SK-N-MC (cell line): ENCODE measurements around the gene GOLGA6D.
"Not testable (repeated sequence)": the region's sequence is repeated elsewhere in the genome, so short reads cannot be mapped to it uniquely, and the experiment has no call there.

Experiments used
- DNase-seq: peaks from one replicate; pipeline ENCODE4 v3.0.0-alpha.2; 2011; ENCODE audit warnings: low read depth, low spot score
- H3K27ac ChIP-seq: fragments of 200-600 bp; sonication (generic); 2 replicates; pipeline ENCODE4 v1.5.1; 2016; ENCODE audit warnings: mixed run types
- H3K36me3 ChIP-seq: fragments of 200-600 bp; sonication (generic); 2 replicates; pipeline ENCODE4 v1.6.1; 2017; ENCODE audit warnings: antibody characterized with exemption, low read length, mixed read lengths; ENCODE audit not compliant: insufficient read depth
- H3K4me3 ChIP-seq: fragments of 200-600 bp; sonication (generic); 2 replicates; pipeline ENCODE4 v1.5.1; 2016
- H3K9ac ChIP-seq: fragments of 200-600 bp; sonication (generic); 2 replicates; pipeline ENCODE4 v1.8.0; 2017; ENCODE audit warnings: mixed run types, mixed read lengths; ENCODE audit not compliant: insufficient read length
- H3K9me3 ChIP-seq: fragments of 200-600 bp; sonication (generic); 2 replicates; pipeline ENCODE4 v1.6.1; 2017; ENCODE audit warnings: low read depth, mild to moderate bottlenecking, antibody characterized with exemption, low read length, moderate library complexity, mixed read lengths
- EZH2 ChIP-seq: fragments of 200-600 bp; sonication (generic); IDR thresholded peaks from one replicate; pipeline ENCODE4 v1.6.1; 2017; ENCODE audit warnings: antibody characterized with exemption
- FOXP2 ChIP-seq: optimal IDR thresholded peaks from 2 replicates; pipeline ENCODE3; 2011; ENCODE audit warnings: mild to moderate bottlenecking, moderate library complexity; ENCODE audit not compliant: insufficient read depth; ENCODE audit errors: extremely low read length, control extremely low read depth
- POLR2AphosphoS5 ChIP-seq: IDR thresholded peaks from 2 replicates; pipeline ENCODE4 v1.6.1; 2012; ENCODE audit warnings: mild to moderate bottlenecking, low read depth, low read length, borderline replicate concordance

The GOLGA6D gene

DNA sequence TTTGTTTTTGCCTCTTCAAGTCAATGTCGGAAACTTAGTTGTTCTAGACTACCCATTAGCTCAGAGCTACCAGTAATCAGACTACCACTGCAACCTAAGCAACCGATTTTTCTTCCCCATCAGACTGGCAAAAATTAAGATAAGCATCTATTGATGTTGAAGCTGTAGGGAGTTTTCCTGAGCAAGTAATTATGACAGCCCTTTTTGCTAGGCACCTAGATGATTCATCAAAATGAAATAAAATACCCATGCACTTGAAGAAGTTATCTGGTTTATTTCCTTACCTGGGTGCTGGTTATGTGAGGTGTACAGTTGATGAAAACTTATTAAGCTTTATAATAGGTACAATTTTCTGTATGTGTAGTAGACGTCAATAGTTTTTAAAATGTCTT is 52.7 kb downstream of the GOLGA6D start:
- TF ChIP-seq FOXP2, result no peak
- TF ChIP-seq EZH2, result no peak
- no peak for TF ChIP-seq POLR2AphosphoS5
- no peaks in the 10 kb centered on the region for H3K9me3 ChIP-seq
- H3K9ac ChIP-seq, result peak overlapping the region; percentile 93
- H3K36me3 ChIP-seq, result peaks cover 4% of the 10 kb centered on the region; the same call in 1 of the 2 replicates
- peak overlapping the region; percentile 74 for H3K27ac ChIP-seq
- DNase-seq, result no peak
- H3K4me3 ChIP-seq, result peak overlapping the region; percentile 96

- Histone ChIP-seq H3K4me3 (peak within 1 kb of the TSS; percentile 96), H3K27ac (peak within 1 kb of the TSS; percentile 74), H3K9me3 (no peaks in the 10 kb centered on the region), H3K9ac (peak within 1 kb of the TSS; percentile 93), H3K36me3 (peaks cover 5% of the 10 kb centered on the region; the same call in 1 of the 2 replicates)
- peak; percentile 75 for DNase-seq
- TF ChIP-seq FOXP2, result no peak
- peak; percentile 84 for TF ChIP-seq POLR2AphosphoS5
- no peak for TF ChIP-seq EZH2
Measured at GRCh38 chr15:75335705-75336355, 53.2 kb downstream of the GOLGA6D start, which contains the start of gene COMMD4. COMMD4 (plus strand) TSS chr15:75336063; CDS start chr15:75336090, 27 bp downstream.

GRCh38 chr15:75338661-75339240 is 56.1 kb downstream of the GOLGA6D start:
- no peak for TF ChIP-seq FOXP2
- TF ChIP-seq POLR2AphosphoS5, result no peak
- no peak for TF ChIP-seq EZH2
- no peaks in the 10 kb centered on the region for H3K9me3 ChIP-seq
- no peak for DNase-seq
- H3K36me3 ChIP-seq, result peaks cover 10% of the 10 kb centered on the region; the same call in 1 of the 2 replicates
- H3K27ac ChIP-seq, result no peak overlapping the region
- H3K9ac ChIP-seq, result no peak overlapping the region
- H3K4me3 ChIP-seq, result no peak overlapping the region

DNA sequence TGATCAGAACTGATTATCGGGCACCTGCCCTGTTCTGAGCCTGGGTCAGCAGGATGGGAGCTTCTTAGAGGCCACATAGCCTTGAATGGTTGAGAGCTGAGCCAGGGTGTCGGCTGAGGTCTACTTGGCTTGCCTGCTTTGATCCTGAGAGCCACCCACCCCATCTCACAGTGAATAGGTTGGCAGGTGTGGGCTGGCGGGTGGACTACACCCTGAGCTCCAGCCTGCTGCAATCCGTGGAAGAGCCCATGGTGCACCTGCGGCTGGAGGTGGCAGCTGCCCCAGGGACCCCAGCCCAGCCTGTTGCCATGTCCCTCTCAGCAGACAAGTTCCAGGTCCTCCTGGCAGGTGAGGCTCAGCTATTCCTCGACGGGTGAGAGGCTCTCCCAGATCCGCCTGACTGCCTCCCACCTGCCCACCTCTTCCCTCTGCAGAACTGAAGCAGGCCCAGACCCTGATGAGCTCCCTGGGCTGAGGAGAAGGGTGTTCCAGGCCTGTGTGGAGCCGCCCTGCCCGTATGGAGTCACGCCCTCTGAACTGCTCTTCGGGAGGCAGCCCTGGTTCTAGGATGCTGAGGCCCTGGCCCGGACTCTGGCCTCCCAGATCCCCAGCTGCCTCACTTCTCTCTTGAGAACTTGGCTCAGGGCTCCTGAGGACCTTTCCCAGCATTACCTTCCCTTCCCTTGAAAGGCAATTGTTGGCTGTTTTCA is 57.1 kb downstream of the GOLGA6D start:
- Histone ChIP-seq H3K27ac (no peak overlapping the region), H3K36me3 (peaks cover 10% of the 10 kb centered on the region; the same call in 1 of the 2 replicates), H3K9me3 (no peaks in the 10 kb centered on the region), H3K9ac (no peak overlapping the region), H3K4me3 (no peak overlapping the region)
- TF ChIP-seq FOXP2 (no peak), POLR2AphosphoS5 (no peak), EZH2 (no peak)
- DNase-seq, result no peak

DNA sequence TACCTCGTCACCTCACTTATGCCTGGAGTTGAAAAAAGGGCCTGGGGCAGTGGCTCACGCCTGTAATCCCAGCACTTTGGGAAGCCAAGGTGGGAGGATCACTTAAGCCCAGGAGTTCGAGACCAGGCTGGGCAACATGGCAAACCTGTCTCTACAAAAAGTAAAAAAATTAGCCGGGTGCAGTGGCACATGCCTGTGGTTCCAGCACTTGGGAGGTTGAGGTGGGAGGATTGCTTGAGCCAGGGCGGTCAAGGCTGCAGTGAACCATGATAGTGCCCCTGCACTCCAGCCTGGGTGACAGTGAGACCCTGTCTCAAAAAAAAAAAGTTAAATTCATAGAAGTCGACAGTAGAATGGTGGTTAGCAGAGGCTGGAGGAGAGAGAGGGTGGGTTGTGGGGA is 59.6 kb downstream of the GOLGA6D start:
- Histone ChIP-seq H3K9me3 (no peaks in the 10 kb centered on the region), H3K4me3 (no peak overlapping the region), H3K36me3 (peaks cover 10% of the 10 kb centered on the region; the same call in 1 of the 2 replicates), H3K9ac (no peak overlapping the region), H3K27ac (no peak overlapping the region)
- TF ChIP-seq FOXP2, result no peak
- TF ChIP-seq POLR2AphosphoS5, result no peak
- no peak for TF ChIP-seq EZH2
- DNase-seq, result no peak

DNA sequence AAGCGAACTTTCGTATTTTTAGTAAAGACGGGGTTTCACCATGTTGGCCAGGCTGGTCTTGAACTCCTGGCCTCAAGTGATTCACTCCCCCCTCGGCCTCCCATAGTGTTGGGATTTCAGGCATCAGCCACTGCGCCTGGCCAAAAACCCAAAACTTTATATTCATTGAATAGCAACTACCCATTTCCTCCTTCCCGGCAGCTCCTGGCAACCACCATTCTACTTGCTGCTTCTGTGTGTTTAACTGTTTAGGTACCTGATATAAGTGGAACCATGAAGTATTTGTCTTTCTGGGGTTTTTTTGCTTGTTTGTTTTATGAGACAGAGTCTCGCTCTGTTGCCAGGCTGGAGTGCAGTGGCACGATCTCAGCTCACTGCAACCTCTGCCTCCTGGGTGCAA is 61.3 kb downstream of the GOLGA6D start:
- H3K36me3 ChIP-seq, result peaks cover 10% of the 10 kb centered on the region; the same call in 1 of the 2 replicates
- not testable (repeated sequence) for DNase-seq, H3K4me3 ChIP-seq, H3K9ac ChIP-seq, H3K9me3 ChIP-seq, H3K27ac ChIP-seq
